IMR-90 (cell line): ENCODE data around the gene FYCO1. TPM values are rescaled to one million over a fixed set of nuclear protein-coding genes. Genes with fewer than 3 reads are reported as not detected.

Experiments
- ATAC-seq: fragments of 200-7000 bp; cut with Tn5 transposase; 2 replicates; pipeline ENCODE4 v1.9.1; 2020; ENCODE audit warnings: low read depth, mild to moderate bottlenecking, moderate library complexity
- BruUV-seq: library from RNA; stranded (reverse); fragments of 400-500 nt; replicated peaks from 2 replicates; lab custom pipeline; 2021; lab: Mats Ljungman, UMichigan
- CTCF ChIA-PET: fragments of 300-600 bp; formaldehyde crosslinking; extraction: SDS; loops from one replicate; lab custom pipeline; 2021; ENCODE audit warnings: antibody characterized with exemption; lab: Yijun Ruan, JAX
- POLR2A ChIA-PET: fragments of 300-600 bp; sonication (Branson Sonifier 250); formaldehyde crosslinking; loops from one replicate; lab custom pipeline; 2022; ENCODE audit warnings: antibody characterized with exemption; ENCODE audit not compliant: unreplicated experiment; lab: Charles Lee
- DNase-seq: peaks from one replicate; pipeline ENCODE4 v3.0.0; 2013
- H2AFZ ChIP-seq: replicated peaks from 2 replicates; pipeline ENCODE3; 2013; ENCODE audit warnings: low read length, mild to moderate bottlenecking; ENCODE audit not compliant: poor library complexity
- H2AK5ac ChIP-seq: 2 replicates; pipeline ENCODE4 v1.6.1; 2013; ENCODE audit warnings: low read depth, low read length, inconsistent platforms
- H2AK9ac ChIP-seq: replicated peaks from 2 replicates; pipeline ENCODE3; 2013; ENCODE audit warnings: mild to moderate bottlenecking, low read depth, low read length, moderate library complexity; ENCODE audit not compliant: poor library complexity
- H2BK120ac ChIP-seq: 2 replicates; pipeline ENCODE4 v1.6.1; 2013; ENCODE audit warnings: low read depth, low read length, inconsistent platforms
- H2BK15ac ChIP-seq: 3 replicates; pipeline ENCODE4 v1.6.1; 2013; ENCODE audit warnings: low read depth, low read length, inconsistent platforms
- H2BK20ac ChIP-seq: 2 replicates; pipeline ENCODE4 v1.6.1; 2013; ENCODE audit warnings: low read depth, mild to moderate bottlenecking, inconsistent platforms, low read length, moderate library complexity
- H2BK5ac ChIP-seq: 2 replicates; pipeline ENCODE4 v1.6.1; 2013; ENCODE audit warnings: mild to moderate bottlenecking, low read depth, low read length, inconsistent platforms; ENCODE audit not compliant: poor library complexity, severe bottlenecking
- H3K14ac ChIP-seq: replicated peaks from 2 replicates; pipeline ENCODE4 v1.6.1; 2013; ENCODE audit warnings: low read depth, low read length, inconsistent platforms
- H3K18ac ChIP-seq: 2 replicates; pipeline ENCODE4 v1.6.1; 2013; ENCODE audit warnings: low read depth, low read length, control low read depth
- H3K23ac ChIP-seq: 2 replicates; pipeline ENCODE4 v1.6.1; 2013; ENCODE audit warnings: low read depth, low read length, inconsistent platforms
- H3K27ac ChIP-seq: 2 replicates; pipeline ENCODE4 v1.5.1; 2013; ENCODE audit warnings: mild to moderate bottlenecking, control low read depth, low read length; ENCODE audit not compliant: insufficient read depth
- H3K27me3 ChIP-seq: 2 replicates; pipeline ENCODE4 v1.6.1; 2013; ENCODE audit warnings: low read length; ENCODE audit not compliant: control insufficient read depth, insufficient read depth
- H3K36me3 ChIP-seq: 2 replicates; pipeline ENCODE4 v1.6.1; 2013; ENCODE audit warnings: low read length, mixed read lengths; ENCODE audit not compliant: control insufficient read depth, insufficient read depth
- H3K4ac ChIP-seq: 2 replicates; pipeline ENCODE4 v1.6.1; 2013; ENCODE audit warnings: low read depth, low read length, inconsistent platforms
- H3K4me1 ChIP-seq: 2 replicates; pipeline ENCODE4 v1.6.1; 2013; ENCODE audit warnings: low read length, mixed read lengths; ENCODE audit not compliant: control insufficient read depth, insufficient read depth
- H3K4me2 ChIP-seq: 2 replicates; pipeline ENCODE4 v1.6.1; 2013; ENCODE audit warnings: low read depth, mild to moderate bottlenecking, control low read depth, low read length, moderate library complexity
- H3K4me3 ChIP-seq: 2 replicates; pipeline ENCODE4 v1.5.1; 2013; ENCODE audit warnings: low read depth, mild to moderate bottlenecking, control low read depth, low read length, moderate library complexity; ENCODE audit not compliant: insufficient read depth
- H3K56ac ChIP-seq: 2 replicates; pipeline ENCODE4 v1.6.1; 2013; ENCODE audit warnings: low read length, inconsistent platforms; ENCODE audit not compliant: insufficient read depth; ENCODE audit errors: extremely low read depth
- H3K79me1 ChIP-seq, 2 experiments: 2 replicates each; pipeline ENCODE4 v1.6.1; 2013; ENCODE audit warnings: low read length in 2 of 2, inconsistent platforms in 1 of 2, low read depth in 1 of 2
- H3K9ac ChIP-seq: 2 replicates; pipeline ENCODE4 v1.6.1; 2013; ENCODE audit warnings: low read depth, low read length, control low read depth
- H3K9me1 ChIP-seq: 2 replicates; pipeline ENCODE4 v1.6.1; 2013; ENCODE audit warnings: low read length, inconsistent platforms; ENCODE audit not compliant: insufficient read depth
- H3K9me3 ChIP-seq: 2 replicates; pipeline ENCODE4 v1.6.1; 2013; ENCODE audit warnings: low read length; ENCODE audit not compliant: control insufficient read depth, insufficient read depth
- H4K20me1 ChIP-seq: 2 replicates; pipeline ENCODE4 v1.6.1; 2013; ENCODE audit warnings: low read length, inconsistent platforms; ENCODE audit not compliant: insufficient read depth
- H4K5ac ChIP-seq: 2 replicates; pipeline ENCODE4 v1.6.1; 2013; ENCODE audit warnings: mild to moderate bottlenecking, low read depth, low read length, control low read depth
- H4K8ac ChIP-seq, 2 experiments: 2 replicates each; pipeline ENCODE4 v1.6.1; 2013; ENCODE audit warnings: low read depth in 2 of 2, low read length in 2 of 2, control low read depth in 1 of 2, inconsistent platforms in 1 of 2
- H4K91ac ChIP-seq: 2 replicates; pipeline ENCODE4 v1.6.1; 2013; ENCODE audit warnings: low read depth, low read length, inconsistent platforms; ENCODE audit not compliant: insufficient read depth
- BHLHE40 ChIP-seq: fragments of 150-350 bp; IDR thresholded peaks from 2 replicates; pipeline ENCODE4 v1.6.1; 2016; ENCODE audit warnings: mild to moderate bottlenecking, low read depth, low read length
- CEBPB ChIP-seq: IDR thresholded peaks from 2 replicates; pipeline ENCODE4 v1.6.1; 2012; ENCODE audit warnings: low read depth, low read length, improper control_type of control experiment
- FOS ChIP-seq: fragments of 150-350 bp; IDR thresholded peaks from 2 replicates; pipeline ENCODE4 v1.6.1; 2016; ENCODE audit warnings: low read depth, low read length
- MAFK ChIP-seq: IDR thresholded peaks from 2 replicates; pipeline ENCODE4 v1.6.1; 2012; ENCODE audit warnings: low read depth, low read length, improper control_type of control experiment
- MAZ ChIP-seq: IDR thresholded peaks from 2 replicates; pipeline ENCODE4 v1.6.1; 2012; ENCODE audit warnings: low read depth, mild to moderate bottlenecking, low read length, improper control_type of control experiment, moderate library complexity, borderline replicate concordance
- MXI1 ChIP-seq: IDR thresholded peaks from 2 replicates; pipeline ENCODE4 v1.6.1; 2012; ENCODE audit warnings: low read depth, mild to moderate bottlenecking, low read length, moderate library complexity, borderline replicate concordance
- POLR2A ChIP-seq: IDR thresholded peaks from 2 replicates; pipeline ENCODE4 v1.6.1; 2012; ENCODE audit warnings: mild to moderate bottlenecking, low read depth, low read length
- RAD21 ChIP-seq: IDR thresholded peaks from 2 replicates; pipeline ENCODE4 v1.6.1; 2012; ENCODE audit warnings: low read length, improper control_type of control experiment
- RCOR1 ChIP-seq: IDR thresholded peaks from 2 replicates; pipeline ENCODE4 v1.6.1; 2012; ENCODE audit warnings: mild to moderate bottlenecking, low read length, improper control_type of control experiment; ENCODE audit not compliant: insufficient replicate concordance
- RFX5 ChIP-seq: IDR thresholded peaks from 2 replicates; pipeline ENCODE4 v1.8.0; 2012; ENCODE audit warnings: low read depth, mild to moderate bottlenecking, low read length, moderate library complexity
- WGBS, 2 experiments: methylation state at CpG; one replicate each; pipeline versions ENCODE4 v1.1.5 to v1.1.7; 2013; ENCODE audit warnings: missing lambda C conversion rate in 2 of 2; ENCODE audit not compliant: insufficient read length in 1 of 2; ENCODE audit errors: extremely low coverage in 2 of 2; 5-methylcytosine and 5-hydroxymethylcytosine counted together
- dilution Hi-C: fragments of 300-500 bp; cut with HindIII; formaldehyde crosslinking; loops from one replicate; pipeline ENCODE4 v1.14.3; 2018; ENCODE audit warnings: low sequenced_read_pairs; ENCODE audit not compliant: unreplicated experiment
- in situ Hi-C: fragments of 300-500 bp; cut with MboI; formaldehyde crosslinking; loops from 3 replicates; pipeline ENCODE4 v1.14.3; 2019; ENCODE audit warnings: low sequenced_read_pairs, inconsistent platforms, mixed read lengths
- intact Hi-C: fragments of 100-400 bp; cut with micrococcal nuclease; formaldehyde crosslinking; loops from 2 replicates; pipeline ENCODE4 v1.10.0; 2022
- polyA plus RNA-seq, 3 experiments: library from polyadenylated mRNA; depleted of rRNA; stranded (reverse); fragments of >200 nt; gene quantifications; 2 replicates each; pipeline ENCODE4 v1.2.3, GENCODE V29; 2012; ENCODE audit warnings: low replicate concordance in 1 of 3
- total RNA-seq: library from RNA; depleted of rRNA; stranded (reverse); fragments of >200 nt; gene quantifications from 2 replicates; pipeline ENCODE4 v1.2.3, GENCODE V29; 2012
- TF ChIP-seq, protein P1 (sequence below): fragments of 150-350 bp; IDR thresholded peaks from 2 replicates; pipeline ENCODE4 v1.6.1; 2016; ENCODE audit warnings: low read depth, mild to moderate bottlenecking, low read length, moderate library complexity, borderline replicate concordance
- TF ChIP-seq, protein P2 (sequence below): conservative IDR thresholded peaks from 2 replicates; pipeline ENCODE4 v1.5.1; 2012; ENCODE audit warnings: mild to moderate bottlenecking, low read depth, low read length, improper control_type of control experiment
- TF ChIP-seq, protein P3 (sequence below): fragments of 150-350 bp; IDR thresholded peaks from 2 replicates; pipeline ENCODE4 v1.6.1; 2017; ENCODE audit warnings: mild to moderate bottlenecking, antibody characterized with exemption, low read length, low read depth

FYCO1 gene
- total and polyA plus RNA-seq, 2 of the 4 experiments (the other 2 are of a cell fraction): 13.7 to 20.1 TPM

DNA sequence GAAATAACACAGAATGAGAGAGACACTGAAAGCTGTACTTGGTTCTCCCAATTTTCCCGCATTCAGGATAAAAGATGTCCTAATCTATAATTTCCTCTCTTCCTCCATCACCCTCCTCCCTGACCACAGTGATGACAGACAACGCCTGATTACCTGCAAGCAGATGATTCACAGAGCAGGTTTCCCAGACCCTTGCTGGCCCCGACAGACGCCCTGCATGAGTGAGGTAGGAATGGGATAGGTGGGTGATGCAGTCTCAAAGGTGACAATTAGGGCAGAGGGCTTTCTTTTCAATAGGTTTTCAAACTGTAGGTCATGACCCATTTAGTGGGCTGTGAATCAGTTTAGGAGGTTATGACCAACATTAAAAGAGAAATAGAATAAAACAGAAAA lies 57.6 kb downstream of the FYCO1 start:
- H3K23ac ChIP-seq: no peak overlapping the region
- no peak overlapping the region for H3K27ac ChIP-seq
- H3K27me3 ChIP-seq: no peaks in the 10 kb centered on the region
- H3K14ac ChIP-seq: no peak overlapping the region
- ChIA-PET CTCF (interaction anchor here (0.6 to 4.0 kb wide), 13 partner anchors 8 to 433 kb away, joined by 3 to 84 read pairs (median 4); partner anchors contain the start of gene CCR5), POLR2A (no interaction called here)
- no CpG with 5 or more reads among the region's 4 CpGs for WGBS, 2 experiments
- no peak overlapping the region for H3K9ac ChIP-seq
- H4K20me1 ChIP-seq: no peaks in the 10 kb centered on the region
- no peak overlapping the region for H4K8ac ChIP-seq
- dilution Hi-C loops (no loop called here), intact Hi-C loops (loop anchor here (1.0 to 2.0 kb wide), 2 partner anchors 141 to 441 kb away; no protein-coding TSS in a partner anchor), in situ Hi-C loops (no loop called here)
- H2AFZ ChIP-seq: no peak overlapping the region
- no peak overlapping the region for H3K4me3 ChIP-seq
- H3K79me1 ChIP-seq: no peaks in the 10 kb centered on the region
- DNase-seq (no peak), ATAC-seq (no peak)
- no peak overlapping the region for H3K18ac ChIP-seq
- H4K91ac ChIP-seq: no peak overlapping the region
- no peak overlapping the region for H3K4me2 ChIP-seq
- H3K56ac ChIP-seq: no peak overlapping the region
- no peak overlapping the region for H2BK15ac ChIP-seq
- H2BK20ac ChIP-seq: no peak overlapping the region
- H2AK5ac ChIP-seq: no peak overlapping the region
- H2AK9ac ChIP-seq: no peak overlapping the region
- H3K4me1 ChIP-seq: peaks cover 2% of the 10 kb centered on the region
- BruUV-seq: no TSS peak
- H3K9me1 ChIP-seq: peaks cover 12% of the 10 kb centered on the region; the same call in 1 of the 2 replicates
- no peak overlapping the region for H2BK120ac ChIP-seq
- no peak overlapping the region for H4K5ac ChIP-seq
- no peak overlapping the region for H3K4ac ChIP-seq
- H3K9me3 ChIP-seq: peaks cover 4% of the 10 kb centered on the region; the same call in 1 of the 2 replicates
- peaks cover 14% of the 10 kb centered on the region for H3K36me3 ChIP-seq
- no peak overlapping the region for H2BK5ac ChIP-seq
- TF ChIP-seq FOS (no peak), MAZ (no peak), CEBPB (no peak), BHLHE40 (no peak), MXI1 (no peak), RAD21 (no peak), RCOR1 (no peak), POLR2A (no peak), MAFK (no peak), RFX5 (no peak)
- TF ChIP-seq, protein P1, sequence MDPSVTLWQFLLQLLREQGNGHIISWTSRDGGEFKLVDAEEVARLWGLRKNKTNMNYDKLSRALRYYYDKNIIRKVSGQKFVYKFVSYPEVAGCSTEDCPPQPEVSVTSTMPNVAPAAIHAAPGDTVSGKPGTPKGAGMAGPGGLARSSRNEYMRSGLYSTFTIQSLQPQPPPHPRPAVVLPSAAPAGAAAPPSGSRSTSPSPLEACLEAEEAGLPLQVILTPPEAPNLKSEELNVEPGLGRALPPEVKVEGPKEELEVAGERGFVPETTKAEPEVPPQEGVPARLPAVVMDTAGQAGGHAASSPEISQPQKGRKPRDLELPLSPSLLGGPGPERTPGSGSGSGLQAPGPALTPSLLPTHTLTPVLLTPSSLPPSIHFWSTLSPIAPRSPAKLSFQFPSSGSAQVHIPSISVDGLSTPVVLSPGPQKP: no peak
- TF ChIP-seq, protein P2, sequence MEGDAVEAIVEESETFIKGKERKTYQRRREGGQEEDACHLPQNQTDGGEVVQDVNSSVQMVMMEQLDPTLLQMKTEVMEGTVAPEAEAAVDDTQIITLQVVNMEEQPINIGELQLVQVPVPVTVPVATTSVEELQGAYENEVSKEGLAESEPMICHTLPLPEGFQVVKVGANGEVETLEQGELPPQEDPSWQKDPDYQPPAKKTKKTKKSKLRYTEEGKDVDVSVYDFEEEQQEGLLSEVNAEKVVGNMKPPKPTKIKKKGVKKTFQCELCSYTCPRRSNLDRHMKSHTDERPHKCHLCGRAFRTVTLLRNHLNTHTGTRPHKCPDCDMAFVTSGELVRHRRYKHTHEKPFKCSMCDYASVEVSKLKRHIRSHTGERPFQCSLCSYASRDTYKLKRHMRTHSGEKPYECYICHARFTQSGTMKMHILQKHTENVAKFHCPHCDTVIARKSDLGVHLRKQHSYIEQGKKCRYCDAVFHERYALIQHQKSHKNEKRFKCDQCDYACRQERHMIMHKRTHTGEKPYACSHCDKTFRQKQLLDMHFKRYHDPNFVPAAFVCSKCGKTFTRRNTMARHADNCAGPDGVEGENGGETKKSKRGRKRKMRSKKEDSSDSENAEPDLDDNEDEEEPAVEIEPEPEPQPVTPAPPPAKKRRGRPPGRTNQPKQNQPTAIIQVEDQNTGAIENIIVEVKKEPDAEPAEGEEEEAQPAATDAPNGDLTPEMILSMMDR: no peak
- TF ChIP-seq, protein P3, sequence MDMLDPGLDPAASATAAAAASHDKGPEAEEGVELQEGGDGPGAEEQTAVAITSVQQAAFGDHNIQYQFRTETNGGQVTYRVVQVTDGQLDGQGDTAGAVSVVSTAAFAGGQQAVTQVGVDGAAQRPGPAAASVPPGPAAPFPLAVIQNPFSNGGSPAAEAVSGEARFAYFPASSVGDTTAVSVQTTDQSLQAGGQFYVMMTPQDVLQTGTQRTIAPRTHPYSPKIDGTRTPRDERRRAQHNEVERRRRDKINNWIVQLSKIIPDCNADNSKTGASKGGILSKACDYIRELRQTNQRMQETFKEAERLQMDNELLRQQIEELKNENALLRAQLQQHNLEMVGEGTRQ: no peak
